Activated CD4-positive, alpha-beta T cell treated with anti-CD3 and anti-CD28 coated beads for 36 hours (primary cell): ENCODE data around the gene GRIN3B. TPM values are rescaled to one million over a fixed set of nuclear protein-coding genes. Genes with fewer than 3 reads are reported as not detected.
A peak's percentile ranks its signal among the peaks of the same experiment; 100 is the strongest.

Experiments used
- ATAC-seq: fragments of 200-7000 bp; cut with Tn5 transposase; one replicate; pipeline ENCODE4 v1.10.0; 2021; ENCODE audit warnings: mild to moderate bottlenecking, moderate library complexity
- CTCF ChIA-PET: fragments of 350-600 bp; sonication (Branson Sonifier 250); formaldehyde crosslinking; loops from one replicate; lab custom pipeline; 2021; ENCODE audit warnings: antibody characterized with exemption; lab: Charles Lee
- POLR2A ChIA-PET: fragments of 350-600 bp; sonication (Branson Sonifier 250); formaldehyde crosslinking; loops from one replicate; lab custom pipeline; 2021; ENCODE audit warnings: antibody characterized with exemption, inconsistent platforms; lab: Charles Lee
- DNase-seq: peaks from one replicate; pipeline ENCODE4 v3.0.0-alpha.2; 2020
- H3K27ac Mint-ChIP-seq: one replicate; pipeline ENCODE4 v1.8.0; 2021; ENCODE audit warnings: mixed read lengths
- H3K27me3 Mint-ChIP-seq: one replicate; pipeline ENCODE4 v1.8.0; 2021; ENCODE audit warnings: mixed read lengths
- H3K36me3 Mint-ChIP-seq: one replicate; pipeline ENCODE4 v1.8.0; 2021; ENCODE audit warnings: low read depth, mixed read lengths
- H3K4me1 Mint-ChIP-seq: one replicate; pipeline ENCODE4 v1.8.0; 2021; ENCODE audit warnings: mixed read lengths
- H3K4me3 Mint-ChIP-seq: one replicate; pipeline ENCODE4 v1.8.0; 2021; ENCODE audit warnings: mild to moderate bottlenecking, moderate library complexity, mixed read lengths
- H3K9me3 Mint-ChIP-seq: one replicate; pipeline ENCODE4 v1.8.0; 2021; ENCODE audit warnings: low read depth, mixed read lengths
- intact Hi-C, 2 experiments: fragments of 100-400 bp; cut with DNase I in 1 of 2; cut with micrococcal nuclease in 1 of 2; formaldehyde crosslinking; loops; one replicate each; pipeline versions ENCODE4 v1.14.2 to v1.15.1; 2022 to 2024; cut with DNase I, micrococcal nuclease
- total RNA-seq, 2 experiments: library from RNA; stranded (reverse); gene quantifications; one replicate each; pipeline ENCODE4 v1.2.3, GENCODE V29; 2021

GRIN3B gene
- total RNA-seq, 2 experiments from 2014 or later: 0.09 TPM; not detected in 1

- intact Hi-C loops: no loop called here
- peaks cover 5% of the 10 kb centered on the region for H3K4me1 Mint-ChIP-seq
- H3K27me3 Mint-ChIP-seq: no peaks in the 10 kb centered on the region
- H3K27ac Mint-ChIP-seq: no peak overlapping the region
- peaks cover 6% of the 10 kb centered on the region for H3K36me3 Mint-ChIP-seq
- H3K4me3 Mint-ChIP-seq: no peak overlapping the region
- ATAC-seq (no peak), DNase-seq (no peak)
- no peaks in the 10 kb centered on the region for H3K9me3 Mint-ChIP-seq
- ChIA-PET POLR2A (no interaction called here), CTCF (no interaction called here)
Observed at GRCh38 chr19:1011831-1012333, 11.7 kb downstream of the GRIN3B start.

- CTCF ChIA-PET: no interaction called here
- ATAC-seq (no peak), DNase-seq (no peak)
- Mint-ChIP-seq H3K4me3 (no peak overlapping the region), H3K36me3 (peaks cover 6% of the 10 kb centered on the region), H3K4me1 (peaks cover 9% of the 10 kb centered on the region), H3K27ac (no peak overlapping the region), H3K9me3 (no peaks in the 10 kb centered on the region), H3K27me3 (no peaks in the 10 kb centered on the region)
- intact Hi-C loops: no loop called here
- POLR2A ChIA-PET: no interaction called here
Observed at GRCh38 chr19:1012334-1012733, 12.1 kb downstream of the GRIN3B start.

GRCh38 chr19:1013218-1013617 lies 13.0 kb downstream of the GRIN3B start:
- Mint-ChIP-seq H3K9me3 (no peaks in the 10 kb centered on the region), H3K36me3 (peaks cover 6% of the 10 kb centered on the region), H3K27me3 (no peaks in the 10 kb centered on the region), H3K4me3 (no peak overlapping the region), H3K27ac (no peak overlapping the region), H3K4me1 (peaks cover 18% of the 10 kb centered on the region)
- intact Hi-C loops: no loop called here
- ATAC-seq (no peak), DNase-seq (no peak)
- ChIA-PET POLR2A (interaction anchor here (0.6 kb wide), 1 partner anchor 248 kb away, joined by 5 read pairs; no protein-coding TSS in a partner anchor), CTCF (interaction anchor here (0.6 kb wide), 1 partner anchor 309 kb away, joined by 3 read pairs; no protein-coding TSS in a partner anchor)

- ChIA-PET CTCF (interaction anchor here (0.5 kb wide), 1 partner anchor 8 kb away, joined by 3 read pairs; no protein-coding TSS in a partner anchor), POLR2A (no interaction called here)
- peaks cover 27% of the 10 kb centered on the region for H3K4me1 Mint-ChIP-seq
- intact Hi-C loops: no loop called here
- no peaks in the 10 kb centered on the region for H3K27me3 Mint-ChIP-seq
- no peak overlapping the region for H3K27ac Mint-ChIP-seq
- ATAC-seq: no peak
- DNase-seq: no peak
- H3K4me3 Mint-ChIP-seq: no peak overlapping the region
- H3K9me3 Mint-ChIP-seq: no peaks in the 10 kb centered on the region
- H3K36me3 Mint-ChIP-seq: peaks cover 7% of the 10 kb centered on the region
Observed at GRCh38 chr19:1014161-1015060, 14.2 kb downstream of the GRIN3B start.

GRCh38 chr19:1015061-1015781 lies 15.0 kb downstream of the GRIN3B start:
- no peak for DNase-seq
- CTCF ChIA-PET: interaction anchor here (0.5 kb wide), 1 partner anchor 8 kb away, joined by 3 read pairs; no protein-coding TSS in a partner anchor
- POLR2A ChIA-PET: no interaction called here
- H3K36me3 Mint-ChIP-seq: peaks cover 9% of the 10 kb centered on the region
- H3K9me3 Mint-ChIP-seq: no peaks in the 10 kb centered on the region
- no peak overlapping the region for H3K4me3 Mint-ChIP-seq
- intact Hi-C loops: no loop called here
- peaks cover 27% of the 10 kb centered on the region for H3K4me1 Mint-ChIP-seq
- no peak for ATAC-seq
- H3K27me3 Mint-ChIP-seq: no peaks in the 10 kb centered on the region
- no peak overlapping the region for H3K27ac Mint-ChIP-seq

- Mint-ChIP-seq H3K4me3 (no peak overlapping the region), H3K27me3 (no peaks in the 10 kb centered on the region), H3K36me3 (peaks cover 9% of the 10 kb centered on the region), H3K9me3 (no peaks in the 10 kb centered on the region), H3K4me1 (peaks cover 27% of the 10 kb centered on the region), H3K27ac (no peak overlapping the region)
- no peak for ATAC-seq
- no peak for DNase-seq
- ChIA-PET POLR2A (interaction anchor here (0.5 kb wide), 1 partner anchor 387 kb away, joined by 8 read pairs; no protein-coding TSS in a partner anchor), CTCF (interaction anchor here (1.3 kb wide), 1 partner anchor 32 kb away, joined by 4 read pairs; the partner anchor contains the start of gene WDR18)
- intact Hi-C loops: no loop called here
Observed at GRCh38 chr19:1015782-1016646, 15.8 kb downstream of the GRIN3B start.

- no peaks in the 10 kb centered on the region for H3K9me3 Mint-ChIP-seq
- H3K36me3 Mint-ChIP-seq: peaks cover 9% of the 10 kb centered on the region
- no peak overlapping the region for H3K4me3 Mint-ChIP-seq
- ChIA-PET POLR2A (no interaction called here), CTCF (interaction anchor here (1.3 kb wide), 1 partner anchor 33 kb away, joined by 4 read pairs; the partner anchor contains the start of gene WDR18)
- peak overlapping the region; percentile 20 for H3K27ac Mint-ChIP-seq
- no peaks in the 10 kb centered on the region for H3K27me3 Mint-ChIP-seq
- H3K4me1 Mint-ChIP-seq: peaks cover 29% of the 10 kb centered on the region
- intact Hi-C loops: no loop called here
- no peak for DNase-seq
- no peak for ATAC-seq
Observed at GRCh38 chr19:1016647-1017114, 16.5 kb downstream of the GRIN3B start.

- Mint-ChIP-seq H3K4me1 (peaks cover 32% of the 10 kb centered on the region), H3K36me3 (peaks cover 9% of the 10 kb centered on the region), H3K27me3 (no peaks in the 10 kb centered on the region), H3K9me3 (no peaks in the 10 kb centered on the region), H3K4me3 (no peak overlapping the region), H3K27ac (peak overlapping the region; percentile 20)
- intact Hi-C loops: no loop called here
- ATAC-seq: no peak
- POLR2A ChIA-PET: no interaction called here
- CTCF ChIA-PET: interaction anchor here (1.1 to 1.3 kb wide), 2 partner anchors 33 to 227 kb away, joined by 4 to 5 read pairs; partner anchors contain the start of gene WDR18
- DNase-seq: no peak
Observed at GRCh38 chr19:1017115-1017905, 17.1 kb downstream of the GRIN3B start.

GRCh38 chr19:1017906-1018305 lies 17.7 kb downstream of the GRIN3B start:
- no peak overlapping the region for H3K4me3 Mint-ChIP-seq
- H3K4me1 Mint-ChIP-seq: peaks cover 32% of the 10 kb centered on the region
- no peaks in the 10 kb centered on the region for H3K9me3 Mint-ChIP-seq
- POLR2A ChIA-PET: interaction anchor here (0.9 kb wide), 1 partner anchor 15 kb away, joined by 8 read pairs; no protein-coding TSS in a partner anchor
- ATAC-seq (no peak), DNase-seq (no peak)
- CTCF ChIA-PET: interaction anchor here (1.1 kb wide), 1 partner anchor 227 kb away, joined by 5 read pairs; no protein-coding TSS in a partner anchor
- peaks cover 9% of the 10 kb centered on the region for H3K36me3 Mint-ChIP-seq
- no peak overlapping the region for H3K27ac Mint-ChIP-seq
- intact Hi-C loops: no loop called here
- no peaks in the 10 kb centered on the region for H3K27me3 Mint-ChIP-seq

GRCh38 chr19:1018393-1018792 lies 18.2 kb downstream of the GRIN3B start:
- ChIA-PET POLR2A (interaction anchor here (0.7 to 0.9 kb wide), 2 partner anchors 14 to 16 kb away, joined by 3 to 8 read pairs; no protein-coding TSS in a partner anchor), CTCF (interaction anchor here (0.9 to 1.1 kb wide), 3 partner anchors 10 to 226 kb away, joined by 3 to 5 read pairs (median 3); no protein-coding TSS in a partner anchor)
- ATAC-seq (no peak), DNase-seq (no peak)
- peak overlapping the region; percentile 94 for H3K4me3 Mint-ChIP-seq
- H3K9me3 Mint-ChIP-seq: no peaks in the 10 kb centered on the region
- H3K36me3 Mint-ChIP-seq: peaks cover 9% of the 10 kb centered on the region
- peak overlapping the region; percentile 47 for H3K27ac Mint-ChIP-seq
- peaks cover 32% of the 10 kb centered on the region for H3K4me1 Mint-ChIP-seq
- intact Hi-C loops: no loop called here
- H3K27me3 Mint-ChIP-seq: no peaks in the 10 kb centered on the region
